GM12892 (cell line): ENCODE results near the gene PLOD2.

Source experiments
- POLR2A ChIP-seq: IDR thresholded peaks from 2 replicates; pipeline ENCODE4 v1.6.1; 2011; ENCODE audit warnings: low read depth, low read length, control low read depth
- POLR2AphosphoS5 ChIP-seq: IDR thresholded peaks from 2 replicates; pipeline ENCODE4 v1.6.1; 2011; ENCODE audit warnings: low read depth, low read length, control low read depth
- TAF1 ChIP-seq: IDR thresholded peaks from 2 replicates; pipeline ENCODE4 v1.6.1; 2011; ENCODE audit warnings: low read depth, mild to moderate bottlenecking, control low read depth, low read length, borderline replicate concordance

DNA sequence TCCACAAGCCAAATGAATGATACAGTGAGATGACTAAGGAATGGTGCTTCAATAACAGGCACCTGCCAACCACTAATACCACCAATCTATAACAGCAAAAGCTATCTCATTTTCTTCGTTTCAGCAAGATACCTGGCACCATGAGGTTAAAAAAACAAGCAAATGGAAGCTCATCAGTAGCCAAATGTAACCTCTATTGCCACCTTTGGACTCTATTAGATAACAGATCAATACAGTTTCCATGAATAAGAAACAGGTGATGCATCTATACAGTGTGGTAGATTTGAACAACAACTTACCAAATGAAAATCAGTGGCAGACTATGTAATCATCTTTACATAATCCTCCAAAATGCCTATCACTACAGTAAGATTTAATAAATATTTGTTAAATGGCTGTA, 32.8 kb downstream of the PLOD2 start:
- no peak for TF ChIP-seq POLR2A
- no peak for TF ChIP-seq POLR2AphosphoS5
- TF ChIP-seq TAF1: no peak
